ENCODE data around the gene GPBAR1. TPM values are rescaled to one million over a fixed set of nuclear protein-coding genes. Genes with fewer than 3 reads are reported as not detected.

The GPBAR1 gene
- total and polyA plus RNA-seq, 5 donors from 2014 or later = 1.2 TPM; not detected in 4

DNA sequence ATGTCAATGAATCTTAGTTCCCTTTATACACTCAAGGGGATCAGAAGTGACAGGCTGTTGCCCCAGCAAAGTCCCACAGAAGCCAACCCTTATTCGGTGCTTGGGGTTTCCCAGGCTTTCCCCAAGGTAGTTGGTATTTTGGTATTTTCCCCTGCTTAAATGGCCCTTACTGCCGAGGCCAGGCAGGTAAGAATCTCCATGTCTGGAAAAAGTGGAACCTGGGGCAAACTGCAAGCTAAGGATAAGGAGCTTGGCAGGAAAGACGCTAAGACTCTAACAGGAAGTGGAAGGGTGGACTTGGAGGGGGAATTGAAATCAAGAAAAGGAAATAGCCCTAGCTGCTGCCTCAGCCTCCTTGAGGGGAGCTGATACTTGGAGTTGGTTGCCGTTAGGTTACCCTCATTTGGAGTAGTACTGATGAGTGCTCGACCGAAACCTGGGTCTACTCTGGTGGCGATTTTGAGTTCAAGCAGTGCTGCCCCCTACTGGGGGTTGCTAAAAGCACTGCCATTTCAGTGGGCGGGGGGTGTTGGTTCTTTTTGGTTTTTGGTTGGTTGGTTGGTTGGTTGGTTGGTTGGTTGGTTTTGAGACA lies 3.3 kb upstream of the GPBAR1 start:
- H3K9me3 ChIP-seq (ENCODE audit: control insufficient read depth in 2 of 2, low read length in 2 of 2) = no peaks in the 10 kb centered on the region
- peaks cover 23% of the 10 kb centered on the region for H3K36me3 Mint-ChIP-seq
- no peaks in the 10 kb centered on the region for H3K27me3 Mint-ChIP-seq
- no peaks in the 10 kb centered on the region for H3K9me3 Mint-ChIP-seq
- ATAC-seq (ENCODE audit: low read depth in 2 of 2) (peak; percentile 64 to 68), DNase-seq (peak; percentile 40 to 78 (median 64))
- peak overlapping the region; percentile 39 to 50 (median 44) for H3K4me3 Mint-ChIP-seq
- H3K4me1 ChIP-seq (ENCODE audit: control insufficient read depth, insufficient read depth, low read length, poor library complexity, severe bottlenecking) = peaks cover 6% of the 10 kb centered on the region
- peak overlapping the region; percentile 49 for H3K4me3 ChIP-seq (ENCODE audit: low read depth, low read length)
- H3K27ac ChIP-seq (ENCODE audit: insufficient read depth, low read length, poor library complexity, severe bottlenecking) = peak overlapping the region; percentile 73
- H3K27ac Mint-ChIP-seq = peak overlapping the region; percentile 82 to 95 (median 92)
- no peaks in the 10 kb centered on the region for H3K27me3 ChIP-seq (ENCODE audit: control insufficient read depth, insufficient read depth, low read length)
- H3K36me3 ChIP-seq (ENCODE audit: control insufficient read depth, insufficient read depth, low read length) = peaks cover 36% of the 10 kb centered on the region
- peaks cover 5 to 30% (median 15%) of the 10 kb centered on the region in 4 donors for H3K4me1 Mint-ChIP-seq

DNA sequence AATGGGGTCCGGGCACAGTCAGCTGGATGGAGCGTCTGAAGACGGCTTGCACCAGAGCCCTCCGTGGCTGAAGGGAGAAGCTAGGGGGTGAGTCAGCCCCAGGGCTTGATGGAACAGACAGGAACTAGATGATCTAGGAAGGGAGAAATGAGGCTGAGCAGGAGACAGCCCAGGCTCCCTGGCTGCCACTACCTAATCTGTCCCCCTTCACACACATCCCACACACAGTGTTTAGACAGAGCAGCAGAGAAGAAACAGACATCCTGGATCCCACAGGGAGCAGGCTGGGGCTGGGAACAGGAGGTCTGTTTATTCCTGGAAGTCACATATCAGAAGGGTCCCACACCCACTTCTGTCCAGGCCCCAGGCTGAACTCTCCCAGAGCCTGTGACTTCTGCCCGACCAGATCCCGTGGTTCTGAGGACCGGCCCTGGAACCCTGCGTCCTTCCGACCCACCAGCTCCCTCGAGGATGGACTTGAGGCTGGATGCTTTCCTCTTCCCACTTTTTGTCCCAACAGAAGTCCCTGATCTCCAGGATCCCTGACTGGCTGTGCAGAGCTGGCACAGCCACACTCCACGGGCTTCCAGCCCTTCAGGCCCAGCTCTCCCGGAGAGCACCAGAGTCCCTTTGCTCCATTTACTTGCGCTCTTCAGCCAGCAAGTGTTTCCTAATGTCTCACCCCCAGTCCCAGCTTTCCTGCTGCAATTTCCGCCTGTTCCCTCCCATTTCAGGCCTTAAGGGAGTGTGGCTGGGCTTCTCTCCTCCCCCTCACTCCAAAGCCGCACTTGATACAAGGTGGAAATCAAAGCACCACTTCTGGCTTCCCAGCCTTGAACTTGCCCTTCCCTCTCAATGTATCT lies 1.5 kb upstream of the GPBAR1 start:
- Mint-ChIP-seq H3K27me3 (no peaks in the 10 kb centered on the region), H3K4me3 (peak overlapping the region in 1 of 4 donors; percentile 61), H3K27ac (peak overlapping the region; percentile 80 to 92 (median 83)), H3K36me3 (peaks cover 18% of the 10 kb centered on the region), H3K4me1 (peaks cover 5 to 27% (median 16%) of the 10 kb centered on the region in 4 donors), H3K9me3 (no peaks in the 10 kb centered on the region)
- no peak for DNase-seq
- peaks cover 27% of the 10 kb centered on the region for H3K36me3 ChIP-seq (ENCODE audit: control insufficient read depth, insufficient read depth, low read length)
- ATAC-seq (ENCODE audit: low read depth in 2 of 2) = no peak
- H3K4me1 ChIP-seq (ENCODE audit: control insufficient read depth, insufficient read depth, low read length, poor library complexity, severe bottlenecking) = peaks cover 6% of the 10 kb centered on the region
- H3K9me3 ChIP-seq (ENCODE audit: control insufficient read depth in 2 of 2, low read length in 2 of 2) = no peaks in the 10 kb centered on the region
- no peaks in the 10 kb centered on the region for H3K27me3 ChIP-seq (ENCODE audit: control insufficient read depth, insufficient read depth, low read length)
- H3K4me3 ChIP-seq (ENCODE audit: low read depth, low read length) = no peak overlapping the region
- H3K27ac ChIP-seq (ENCODE audit: insufficient read depth, low read length, poor library complexity, severe bottlenecking) = no peak overlapping the region

DNA sequence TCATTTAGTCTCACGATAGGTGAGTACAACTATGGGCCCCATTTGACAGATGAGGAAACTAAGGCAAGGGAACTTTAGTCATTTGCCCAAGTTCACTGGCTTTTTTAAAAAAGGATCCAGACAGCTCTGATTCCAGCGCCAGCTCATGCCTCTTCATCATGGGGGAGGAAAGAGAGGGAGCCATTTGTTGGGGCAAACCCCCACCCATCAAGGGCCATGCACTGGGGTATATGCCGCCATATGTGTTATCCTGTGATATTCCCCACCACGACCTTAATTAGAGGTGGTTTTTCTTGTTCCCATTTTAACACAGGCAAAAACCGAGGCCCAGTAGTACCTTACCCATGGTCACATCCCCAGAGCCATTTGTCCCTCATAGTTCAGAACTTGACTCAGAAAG lies 649 bp upstream of the GPBAR1 start:
- Mint-ChIP-seq H3K27ac (peak overlapping the region in 2 of 3 donors; percentile 80 to 83), H3K36me3 (peaks cover 12% of the 10 kb centered on the region), H3K9me3 (peaks cover 0 to 1% (median 0%) of the 10 kb centered on the region in 7 donors), H3K4me1 (peaks cover 5 to 27% (median 14%) of the 10 kb centered on the region in 4 donors), H3K27me3 (no peaks in the 10 kb centered on the region), H3K4me3 (no peak overlapping the region)
- Histone ChIP-seq H3K27me3 (ENCODE audit: control insufficient read depth, insufficient read depth, low read length) (no peaks in the 10 kb centered on the region), H3K4me3 (ENCODE audit: low read depth, low read length) (no peak overlapping the region), H3K36me3 (ENCODE audit: control insufficient read depth, insufficient read depth, low read length) (peaks cover 26% of the 10 kb centered on the region), H3K27ac (ENCODE audit: insufficient read depth, low read length, poor library complexity, severe bottlenecking) (no peak overlapping the region), H3K4me1 (ENCODE audit: control insufficient read depth, insufficient read depth, low read length, poor library complexity, severe bottlenecking) (peaks cover 6% of the 10 kb centered on the region), H3K9me3 (ENCODE audit: control insufficient read depth in 2 of 2, low read length in 2 of 2) (no peaks in the 10 kb centered on the region)
- ATAC-seq (ENCODE audit: low read depth in 2 of 2) = no peak
- no peak for DNase-seq

DNA sequence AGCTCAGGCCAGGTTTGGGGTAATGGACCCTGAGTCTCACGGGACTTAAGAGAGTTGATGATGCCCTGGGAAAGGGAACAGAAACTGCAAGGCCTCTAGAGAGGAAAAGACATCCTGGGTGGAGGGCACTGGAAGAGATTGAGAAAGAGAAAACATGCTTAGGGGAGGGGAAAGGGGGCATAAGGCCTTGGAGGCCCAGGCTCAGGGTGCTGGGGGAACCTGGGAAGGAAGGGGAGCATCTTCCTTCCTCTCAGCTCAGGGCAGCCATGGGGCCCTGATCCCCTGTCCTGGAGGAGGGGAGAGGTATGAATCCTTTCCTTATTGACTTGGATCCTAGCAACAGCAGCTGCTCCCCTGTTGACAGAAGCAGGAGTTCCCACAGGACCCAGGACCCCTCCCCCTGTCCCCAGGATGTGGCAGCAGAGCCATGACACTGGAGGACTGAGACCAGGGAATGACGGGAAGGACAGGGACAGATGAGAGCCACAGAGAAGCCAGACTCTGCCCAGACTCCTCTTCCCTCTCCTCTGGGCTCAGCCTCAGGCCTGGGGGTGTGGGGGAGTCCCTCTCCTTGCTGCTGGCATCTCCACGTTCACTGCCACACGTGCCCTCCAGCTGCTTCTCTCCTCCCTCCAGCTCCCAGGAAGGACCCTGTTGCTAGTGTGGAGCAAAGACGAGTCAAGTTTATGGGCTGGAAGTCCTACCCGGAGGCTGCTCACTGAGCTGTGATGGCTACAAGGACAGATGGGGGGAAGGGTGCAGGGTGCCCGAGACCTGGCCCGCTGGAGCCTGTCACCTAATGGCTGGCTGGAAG lies 815 bp downstream of the GPBAR1 start:
- H3K4me1 Mint-ChIP-seq = peaks cover 5 to 31% (median 12%) of the 10 kb centered on the region in 4 donors
- Histone ChIP-seq H3K27ac (ENCODE audit: insufficient read depth, low read length, poor library complexity, severe bottlenecking) (no peak overlapping the region), H3K4me3 (ENCODE audit: low read depth, low read length) (no peak overlapping the region), H3K36me3 (ENCODE audit: control insufficient read depth, insufficient read depth, low read length) (peaks cover 26% of the 10 kb centered on the region), H3K27me3 (ENCODE audit: control insufficient read depth, insufficient read depth, low read length) (no peaks in the 10 kb centered on the region), H3K4me1 (ENCODE audit: control insufficient read depth, insufficient read depth, low read length, poor library complexity, severe bottlenecking) (peaks cover 6% of the 10 kb centered on the region), H3K9me3 (ENCODE audit: control insufficient read depth in 2 of 2, low read length in 2 of 2) (no peaks in the 10 kb centered on the region)
- ATAC-seq (ENCODE audit: low read depth in 2 of 2) (no peak), DNase-seq (no peak)
- H3K27me3 Mint-ChIP-seq = no peaks in the 10 kb centered on the region
- no peak overlapping the region for H3K4me3 Mint-ChIP-seq
- H3K9me3 Mint-ChIP-seq = peaks cover 0 to 1% (median 0%) of the 10 kb centered on the region in 7 donors
- peaks cover 13% of the 10 kb centered on the region for H3K36me3 Mint-ChIP-seq
- H3K27ac Mint-ChIP-seq = peak overlapping the region in 1 of 3 donors; percentile 55

DNA sequence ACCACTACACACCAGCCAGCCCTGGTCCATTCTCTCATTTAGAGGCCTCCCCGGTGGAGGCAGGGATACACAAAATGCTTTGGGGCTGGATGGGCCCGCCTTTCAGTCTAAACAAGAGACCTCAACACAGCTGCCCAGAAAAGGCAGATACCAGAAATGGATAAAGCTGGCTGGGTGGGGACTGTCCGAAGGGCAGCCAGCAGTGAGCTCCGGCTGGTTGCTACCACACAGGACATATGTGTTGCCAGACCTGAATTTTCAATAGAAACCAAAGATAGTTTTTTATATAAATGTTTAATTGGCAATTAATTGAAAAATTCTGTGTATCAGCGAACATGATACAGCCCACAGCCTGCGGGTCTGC lies 1.4 kb downstream of the GPBAR1 start:
- Mint-ChIP-seq H3K9me3 (peaks cover 0 to 1% (median 0%) of the 10 kb centered on the region in 7 donors), H3K4me3 (no peak overlapping the region), H3K4me1 (peaks cover 5 to 28% (median 13%) of the 10 kb centered on the region in 4 donors), H3K27me3 (no peaks in the 10 kb centered on the region), H3K27ac (no peak overlapping the region), H3K36me3 (peaks cover 15% of the 10 kb centered on the region)
- DNase-seq (no peak), ATAC-seq (ENCODE audit: low read depth in 2 of 2) (no peak)
- H3K27me3 ChIP-seq (ENCODE audit: control insufficient read depth, insufficient read depth, low read length) = no peaks in the 10 kb centered on the region
- no peak overlapping the region for H3K27ac ChIP-seq (ENCODE audit: insufficient read depth, low read length, poor library complexity, severe bottlenecking)
- no peaks in the 10 kb centered on the region for H3K9me3 ChIP-seq (ENCODE audit: control insufficient read depth in 2 of 2, low read length in 2 of 2)
- no peak overlapping the region for H3K4me3 ChIP-seq (ENCODE audit: low read depth, low read length)
- H3K4me1 ChIP-seq (ENCODE audit: control insufficient read depth, insufficient read depth, low read length, poor library complexity, severe bottlenecking) = peaks cover 6% of the 10 kb centered on the region
- peaks cover 32% of the 10 kb centered on the region for H3K36me3 ChIP-seq (ENCODE audit: control insufficient read depth, insufficient read depth, low read length)

DNA sequence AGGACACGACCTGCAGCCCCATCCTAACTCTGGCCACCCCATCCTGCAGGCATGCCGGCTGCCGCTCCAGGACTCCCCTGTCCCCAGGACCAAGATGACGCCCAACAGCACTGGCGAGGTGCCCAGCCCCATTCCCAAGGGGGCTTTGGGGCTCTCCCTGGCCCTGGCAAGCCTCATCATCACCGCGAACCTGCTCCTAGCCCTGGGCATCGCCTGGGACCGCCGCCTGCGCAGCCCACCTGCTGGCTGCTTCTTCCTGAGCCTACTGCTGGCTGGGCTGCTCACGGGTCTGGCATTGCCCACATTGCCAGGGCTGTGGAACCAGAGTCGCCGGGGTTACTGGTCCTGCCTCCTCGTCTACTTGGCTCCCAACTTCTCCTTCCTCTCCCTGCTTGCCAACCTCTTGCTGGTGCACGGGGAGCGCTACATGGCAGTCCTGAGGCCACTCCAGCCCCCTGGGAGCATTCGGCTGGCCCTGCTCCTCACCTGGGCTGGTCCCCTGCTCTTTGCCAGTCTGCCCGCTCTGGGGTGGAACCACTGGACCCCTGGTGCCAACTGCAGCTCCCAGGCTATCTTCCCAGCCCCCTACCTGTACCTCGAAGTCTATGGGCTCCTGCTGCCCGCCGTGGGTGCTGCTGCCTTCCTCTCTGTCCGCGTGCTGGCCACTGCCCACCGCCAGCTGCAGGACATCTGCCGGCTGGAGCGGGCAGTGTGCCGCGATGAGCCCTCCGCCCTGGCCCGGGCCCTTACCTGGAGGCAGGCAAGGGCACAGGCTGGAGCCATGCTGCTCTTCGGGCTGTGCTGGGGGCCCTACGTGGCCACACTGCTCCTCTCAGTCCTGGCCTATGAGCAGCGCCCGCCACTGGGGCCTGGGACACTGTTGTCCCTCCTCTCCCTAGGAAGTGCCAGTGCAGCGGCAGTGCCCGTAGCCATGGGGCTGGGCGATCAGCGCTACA lies 2.1 kb downstream of the GPBAR1 start:
- Histone ChIP-seq H3K9me3 (ENCODE audit: control insufficient read depth in 2 of 2, low read length in 2 of 2) (no peaks in the 10 kb centered on the region), H3K4me3 (ENCODE audit: low read depth, low read length) (no peak overlapping the region), H3K4me1 (ENCODE audit: control insufficient read depth, insufficient read depth, low read length, poor library complexity, severe bottlenecking) (no peaks in the 10 kb centered on the region), H3K36me3 (ENCODE audit: control insufficient read depth, insufficient read depth, low read length) (peaks cover 36% of the 10 kb centered on the region), H3K27ac (ENCODE audit: insufficient read depth, low read length, poor library complexity, severe bottlenecking) (no peak overlapping the region), H3K27me3 (ENCODE audit: control insufficient read depth, insufficient read depth, low read length) (no peaks in the 10 kb centered on the region)
- no peaks in the 10 kb centered on the region for H3K27me3 Mint-ChIP-seq
- H3K36me3 Mint-ChIP-seq = peaks cover 21% of the 10 kb centered on the region
- no peak overlapping the region for H3K4me3 Mint-ChIP-seq
- DNase-seq = no peak
- no peak overlapping the region for H3K27ac Mint-ChIP-seq
- no peak for ATAC-seq (ENCODE audit: low read depth in 2 of 2)
- peaks cover 0 to 27% (median 12%) of the 10 kb centered on the region in 4 donors for H3K4me1 Mint-ChIP-seq
- H3K9me3 Mint-ChIP-seq = peaks cover 0 to 1% (median 0%) of the 10 kb centered on the region in 7 donors

All from CD4-positive, CD25-positive, alpha-beta regulatory T cell (primary cell).